Measurements from ENCODE around the gene RFX4.
"Not testable (repeated sequence)": the region's sequence is repeated elsewhere in the genome, so short reads cannot be mapped to it uniquely, and the experiment has no call there.

The RFX4 gene

DNA sequence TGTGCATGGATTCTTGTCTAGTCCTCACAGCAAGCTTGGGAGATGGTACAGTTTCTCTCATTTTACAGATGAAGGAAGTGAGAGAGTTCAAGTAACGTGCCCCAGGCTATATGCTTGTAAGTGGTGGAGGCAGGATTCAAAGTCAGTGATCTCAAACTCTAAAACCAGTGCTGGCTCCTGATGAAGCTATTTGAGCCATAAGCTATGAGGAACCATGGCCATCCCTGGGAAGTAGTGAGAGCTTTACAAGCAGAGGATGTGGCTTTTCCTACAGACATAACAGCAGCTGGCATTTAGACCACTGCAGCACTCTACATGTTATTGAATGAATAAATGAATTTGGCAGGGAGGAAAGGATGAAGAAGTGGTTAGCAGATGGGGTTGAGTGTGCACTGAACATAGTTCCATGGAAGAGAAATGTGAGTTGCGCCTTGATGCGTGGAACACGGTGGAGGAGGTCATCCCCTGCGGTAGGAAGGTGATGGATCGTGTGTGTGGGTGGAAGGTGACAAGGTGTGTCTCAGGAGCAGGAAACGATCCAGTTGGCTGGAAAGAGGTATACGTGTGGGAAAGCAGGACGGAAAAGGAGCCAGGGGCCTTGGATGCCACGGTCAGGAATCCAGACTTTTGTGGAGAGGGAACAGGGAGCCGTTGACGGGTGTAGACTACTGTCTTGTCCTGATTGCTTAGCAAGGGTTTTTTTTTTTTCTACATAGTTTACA lies 65.2 kb downstream of the RFX4 start:
- DNase-seq (ENCODE audit: low read depth) = no peak

DNA sequence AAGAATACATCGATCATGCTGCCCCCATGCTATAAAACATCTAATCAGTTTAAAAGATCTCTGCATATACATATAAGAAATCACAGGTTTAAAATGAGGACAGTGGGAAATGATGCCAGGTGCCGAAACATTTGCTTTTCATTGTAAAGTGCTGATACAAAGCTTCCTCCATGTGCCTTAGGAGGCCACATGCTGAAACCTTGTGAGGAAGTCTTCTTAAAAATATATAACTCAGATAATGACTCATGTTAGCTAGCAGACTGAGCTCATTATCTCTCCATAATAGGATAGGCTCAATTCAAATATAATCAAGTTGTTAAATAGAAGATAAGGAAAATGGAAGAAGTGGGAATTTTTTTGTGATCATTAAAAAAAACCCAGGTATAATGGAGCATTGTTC lies 65.9 kb downstream of the RFX4 start:
- no peak for DNase-seq (ENCODE audit: low read depth)

DNA sequence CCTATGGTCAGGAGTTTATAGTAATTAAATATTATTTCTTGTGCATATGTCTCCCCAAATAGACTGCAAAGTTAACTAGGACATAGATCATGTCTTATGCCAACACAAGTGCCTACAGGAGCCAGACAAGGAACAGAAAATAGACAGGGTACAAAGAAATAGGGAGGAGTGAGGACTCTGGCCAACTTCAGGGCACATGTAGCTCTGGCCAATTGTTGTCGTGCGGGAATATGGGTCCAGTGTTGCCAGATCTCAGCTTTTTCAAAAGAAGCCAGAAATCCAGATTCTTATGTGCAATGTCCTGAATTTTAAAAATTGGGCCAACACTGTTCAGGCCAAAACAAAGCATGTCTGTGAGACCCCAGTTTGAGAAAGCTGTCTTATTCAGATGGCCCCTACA lies 68.7 kb downstream of the RFX4 start:
- no peak for DNase-seq (ENCODE audit: low read depth)

DNA sequence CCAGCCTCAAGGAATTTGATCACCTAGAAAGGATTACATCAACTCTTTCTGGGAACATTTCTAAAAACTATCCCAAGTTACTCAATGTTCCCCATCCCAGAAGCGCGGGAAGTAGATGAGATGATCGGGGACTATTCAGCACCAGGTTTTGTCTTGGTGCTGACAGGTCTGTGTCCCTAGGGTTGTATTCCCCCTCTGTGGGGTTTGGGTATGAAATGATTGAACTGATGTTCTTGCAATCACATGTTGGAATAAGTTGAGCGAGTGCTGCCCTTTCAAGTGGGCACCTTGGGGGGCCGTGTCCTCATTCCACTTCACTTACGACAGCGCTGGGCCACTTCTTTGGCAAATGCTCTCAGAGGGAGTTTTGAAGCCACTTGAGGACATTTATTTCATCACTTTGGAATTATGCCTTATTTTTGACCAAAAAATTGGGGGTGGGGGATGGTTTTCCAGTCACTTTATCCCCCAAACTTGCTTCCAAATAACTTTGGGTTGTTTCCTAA lies 69.8 kb downstream of the RFX4 start:
- no peak for DNase-seq (ENCODE audit: low read depth)

DNA sequence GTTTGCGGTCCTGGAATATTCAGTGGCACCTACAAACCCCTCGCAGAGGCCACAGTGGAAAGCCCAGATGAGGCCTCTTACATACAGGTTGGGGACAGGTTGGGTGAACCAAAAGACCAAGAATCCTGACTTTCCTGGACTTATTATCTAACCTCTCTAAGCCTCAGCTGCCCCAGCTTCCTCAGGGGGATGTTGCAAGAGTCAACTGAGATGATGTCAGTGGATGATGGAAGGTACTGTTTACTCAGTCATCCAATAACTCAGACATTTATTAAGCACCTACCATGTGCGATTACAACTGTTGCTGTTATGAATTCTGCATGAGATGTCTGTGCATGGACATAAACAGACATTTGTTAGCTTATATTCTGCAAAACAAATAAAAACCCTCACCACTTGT lies 72.8 kb downstream of the RFX4 start:
- no peak for DNase-seq (ENCODE audit: low read depth)

DNA sequence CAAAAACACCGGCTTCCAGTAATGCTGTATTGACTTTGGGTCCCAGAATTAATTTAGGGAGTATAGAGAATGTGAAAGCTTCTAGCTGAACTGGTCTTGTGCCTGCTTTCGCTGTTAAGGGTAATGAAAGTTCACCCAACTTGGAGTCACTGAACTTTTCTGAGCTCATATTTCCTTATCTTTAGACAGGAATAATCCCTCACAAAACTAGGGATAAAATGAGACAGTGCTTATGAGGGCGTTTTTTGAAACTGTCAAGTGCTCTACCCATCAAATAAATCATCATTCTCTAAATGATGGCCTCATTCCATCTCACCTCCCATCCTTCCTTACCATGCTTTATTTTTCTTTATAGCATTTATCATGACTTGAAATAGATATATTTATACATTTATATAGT lies 74.7 kb downstream of the RFX4 start:
- DNase-seq (ENCODE audit: low read depth) = no peak

DNA sequence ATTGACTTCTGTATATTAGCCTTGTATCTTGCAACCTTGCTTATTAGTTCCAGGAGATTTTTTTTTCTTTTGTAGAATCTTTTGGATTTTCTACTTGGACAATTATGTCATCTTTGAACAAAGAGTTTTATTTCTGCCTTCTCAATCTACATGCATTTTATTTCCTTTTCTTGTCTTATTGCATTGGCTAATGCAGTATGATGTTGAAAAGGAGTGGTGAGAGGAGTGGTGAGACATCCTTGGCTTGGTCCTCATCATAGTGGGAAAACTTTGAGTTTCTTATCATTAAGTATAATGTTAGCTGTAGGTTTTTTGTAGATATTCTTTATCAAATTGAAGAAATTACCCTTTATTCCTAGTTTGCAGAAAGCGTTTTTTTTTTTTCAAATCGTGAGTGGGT lies 80.6 kb downstream of the RFX4 start:
- DNase-seq (ENCODE audit: low read depth) = no peak

DNA sequence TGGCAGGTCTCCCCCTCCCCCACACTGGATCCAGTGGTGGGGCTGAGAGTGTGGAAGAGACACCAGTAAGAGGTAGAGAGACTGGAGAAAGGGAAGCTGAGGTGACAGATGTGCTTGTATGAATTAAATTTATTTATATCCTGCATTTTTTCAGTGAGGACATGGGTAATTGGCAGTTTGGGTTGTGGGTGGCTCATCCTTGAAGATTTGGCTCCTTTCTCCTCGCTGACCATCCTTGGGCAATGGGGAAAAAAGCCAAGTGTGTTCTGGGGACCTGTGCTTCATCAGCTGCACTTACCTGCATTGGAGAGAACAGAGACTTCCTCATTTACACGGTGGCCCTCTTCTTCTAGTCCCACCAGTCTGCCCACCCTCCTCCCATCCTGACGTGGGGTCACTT lies 86.4 kb downstream of the RFX4 start:
- DNase-seq (ENCODE audit: low read depth) = no peak

DNA sequence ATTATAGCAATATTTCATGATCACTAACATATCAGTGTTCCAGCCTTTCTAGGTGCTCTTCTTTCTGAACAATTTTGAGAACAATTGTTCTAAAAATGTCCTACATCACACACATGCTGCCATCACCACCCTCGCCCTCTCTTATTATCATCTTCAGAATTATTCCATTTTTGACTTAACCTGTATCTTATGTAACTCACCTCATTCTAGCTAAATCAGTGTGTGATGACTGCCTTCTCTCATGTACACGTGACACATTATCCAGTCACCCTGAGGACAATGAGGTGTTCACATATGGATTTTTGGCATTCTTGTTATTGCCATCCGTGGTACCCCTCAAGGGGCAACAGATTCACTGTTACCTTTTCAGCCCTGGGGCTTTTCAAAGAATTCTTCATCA lies 87.3 kb downstream of the RFX4 start:
- no peak for DNase-seq (ENCODE audit: low read depth)

DNA sequence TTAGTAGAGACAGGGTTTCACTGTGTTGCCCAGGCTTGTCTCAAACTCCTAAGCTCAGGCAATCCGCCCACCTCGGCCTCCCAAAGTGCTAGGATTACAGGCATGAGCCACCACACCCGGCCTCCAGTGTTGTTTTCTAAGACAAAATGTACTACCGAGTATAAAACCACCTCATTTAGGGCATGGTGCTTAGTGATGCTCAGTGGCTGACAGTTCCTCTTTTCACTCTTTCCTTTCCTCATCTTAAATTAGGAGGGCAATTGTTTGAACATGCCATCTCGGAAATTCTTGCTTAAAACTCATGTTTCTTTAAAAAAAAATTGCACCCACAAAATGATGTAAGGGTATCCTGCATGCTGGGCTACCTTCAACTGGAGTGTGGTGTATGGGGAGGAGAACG lies 89.0 kb downstream of the RFX4 start:
- DNase-seq (ENCODE audit: low read depth) = no peak

DNA sequence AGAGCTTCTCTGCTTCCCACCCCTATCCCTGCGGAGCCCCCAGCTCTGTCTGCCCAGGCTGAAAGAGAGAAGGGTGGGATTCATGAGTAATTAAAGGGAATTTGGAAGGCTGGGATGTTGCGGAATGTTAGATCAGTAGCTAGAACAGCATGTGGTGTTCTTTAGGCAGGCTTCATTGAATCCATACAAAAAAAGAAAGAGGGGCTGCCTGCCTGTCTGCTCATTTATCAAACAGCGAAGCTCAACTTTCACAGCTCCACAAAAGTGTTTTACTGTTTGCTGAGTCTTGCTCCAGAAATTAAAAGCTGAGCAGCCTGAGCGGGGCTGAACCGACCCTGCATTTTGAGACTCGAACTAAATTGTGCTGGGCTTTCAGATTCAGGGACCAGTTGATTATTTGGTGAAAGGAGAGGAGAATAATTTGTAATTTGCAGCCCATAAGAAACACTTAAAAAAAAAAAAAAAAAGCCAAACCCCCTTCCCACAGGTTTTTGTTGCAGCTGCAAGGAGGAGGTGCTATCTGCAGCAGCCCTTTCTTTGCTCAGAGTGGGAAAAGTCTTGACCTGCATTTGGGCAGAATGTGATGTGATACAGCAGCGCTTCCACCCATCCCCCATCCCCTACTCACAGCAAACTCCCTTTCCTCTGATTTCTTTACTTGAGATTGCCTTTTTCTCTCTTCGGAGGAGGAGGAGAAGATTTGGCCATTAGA lies 89.7 kb downstream of the RFX4 start:
- DNase-seq (ENCODE audit: low read depth) = no peak

DNA sequence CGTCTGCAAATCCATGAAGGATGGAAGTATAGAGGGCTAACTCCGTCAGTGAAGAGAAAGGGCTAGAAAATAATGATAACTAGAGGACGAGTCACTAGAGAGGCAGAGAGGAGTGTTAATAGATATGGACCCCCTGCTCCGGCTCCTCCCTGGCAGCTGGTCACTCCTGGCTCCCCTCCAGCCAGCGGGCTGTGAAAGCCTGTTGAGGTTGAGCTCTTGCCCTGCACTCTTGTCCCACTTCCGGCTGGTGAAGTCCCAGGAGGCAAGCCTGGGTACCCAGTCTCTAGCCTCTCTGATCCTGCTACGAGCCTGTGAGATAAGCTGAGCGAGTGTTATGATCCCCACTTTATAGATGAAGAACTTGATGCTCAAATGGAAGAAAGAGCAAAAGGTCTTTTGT lies 90.3 kb downstream of the RFX4 start:
- DNase-seq (ENCODE audit: low read depth) = no peak

DNA sequence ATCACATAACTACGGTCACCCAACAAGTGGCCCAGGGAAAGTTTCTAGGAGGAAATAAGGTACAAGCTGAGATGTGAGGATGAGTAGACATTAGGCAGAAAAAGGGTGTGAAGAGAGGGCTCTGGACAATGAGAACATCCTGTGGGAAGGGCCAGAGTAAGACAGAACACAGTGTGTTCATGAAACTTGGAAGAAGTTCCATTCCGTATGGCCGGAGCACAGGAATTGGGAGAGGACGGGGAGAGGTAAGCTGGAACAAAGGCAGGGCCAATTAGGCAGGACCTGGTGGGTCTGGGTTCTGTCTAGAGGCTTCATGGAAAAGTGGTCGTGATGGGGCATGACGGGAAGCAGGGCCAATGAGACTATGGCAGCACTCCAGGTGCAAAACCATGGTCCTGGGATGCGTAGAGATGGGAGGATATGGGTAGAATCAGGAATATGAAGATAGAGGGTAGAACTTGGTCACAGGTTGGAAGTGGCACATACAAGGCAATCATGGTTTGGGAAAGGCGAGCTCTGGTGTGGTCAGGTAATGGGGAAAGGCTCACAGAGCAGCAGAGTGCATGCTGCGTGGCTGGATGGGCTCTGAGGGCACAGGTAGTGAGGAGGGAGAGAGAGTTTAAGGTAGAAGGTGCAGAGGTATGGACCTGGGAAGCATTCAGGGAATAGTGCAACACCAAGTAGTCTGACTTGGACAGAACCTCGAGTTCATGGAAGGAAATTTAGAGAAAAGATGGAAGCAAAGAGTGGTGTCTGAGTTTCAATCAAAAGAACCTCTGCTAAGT lies 93.0 kb downstream of the RFX4 start:
- no peak for DNase-seq (ENCODE audit: low read depth)

DNA sequence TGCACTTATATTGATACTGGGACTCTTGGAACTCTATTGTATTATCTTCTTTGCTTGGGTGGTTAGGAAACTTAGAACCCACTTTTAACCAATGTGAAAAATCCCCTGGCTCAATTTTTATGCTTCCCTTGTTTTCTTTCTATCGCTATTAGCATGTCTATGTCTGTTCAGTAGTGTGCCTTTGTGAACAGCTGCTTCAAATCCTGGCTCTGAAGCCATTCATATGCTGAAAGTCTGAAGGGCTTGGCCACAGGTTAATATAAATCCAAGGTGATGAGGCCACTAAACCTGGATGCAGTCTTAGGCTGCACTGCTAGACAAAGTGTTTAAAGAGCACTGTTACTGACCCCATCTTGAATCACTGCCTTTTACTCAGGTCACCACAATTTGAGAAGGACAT lies 96.8 kb downstream of the RFX4 start:
- DNase-seq (ENCODE audit: low read depth) = no peak

DNA sequence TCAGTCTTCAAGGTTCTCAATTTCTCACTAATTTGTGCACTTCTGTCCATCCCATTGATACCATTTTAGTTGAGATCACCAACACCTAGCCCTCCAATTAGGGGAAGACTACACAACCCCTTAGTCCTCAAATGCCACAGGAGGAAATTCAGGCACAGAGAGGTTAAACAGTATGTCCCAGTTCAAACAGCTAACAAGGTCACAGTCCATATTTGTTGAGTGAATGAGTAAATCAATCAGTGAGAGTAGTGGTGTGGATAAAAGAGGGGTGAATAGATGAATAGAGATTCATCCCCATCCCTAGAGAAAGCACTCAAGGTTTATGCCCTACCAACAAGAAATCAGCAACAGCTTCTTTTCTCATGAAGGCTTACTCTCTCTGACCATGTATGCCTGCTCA lies 97.5 kb downstream of the RFX4 start:
- DNase-seq (ENCODE audit: low read depth) = no peak

DNA sequence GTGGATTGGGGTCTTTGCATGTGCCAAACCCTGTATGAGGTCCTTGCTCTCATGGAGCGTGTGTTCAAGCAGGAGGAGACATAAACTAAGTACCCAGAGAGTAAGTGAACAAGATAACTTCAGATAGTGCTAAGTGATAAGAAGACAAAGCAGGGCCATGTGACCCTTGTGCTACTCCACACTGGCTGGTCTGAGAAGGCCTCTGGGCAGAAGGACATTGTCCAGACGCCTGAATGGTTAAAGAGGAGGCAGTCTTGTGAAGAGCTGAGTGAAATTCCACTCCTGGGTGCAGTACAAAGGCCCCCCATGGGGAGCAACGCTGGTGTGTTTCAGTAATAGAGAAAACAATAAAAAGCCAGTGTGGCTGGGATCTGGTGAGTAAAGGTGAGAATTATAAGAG lies 98.4 kb downstream of the RFX4 start:
- no peak for DNase-seq (ENCODE audit: low read depth)

DNA sequence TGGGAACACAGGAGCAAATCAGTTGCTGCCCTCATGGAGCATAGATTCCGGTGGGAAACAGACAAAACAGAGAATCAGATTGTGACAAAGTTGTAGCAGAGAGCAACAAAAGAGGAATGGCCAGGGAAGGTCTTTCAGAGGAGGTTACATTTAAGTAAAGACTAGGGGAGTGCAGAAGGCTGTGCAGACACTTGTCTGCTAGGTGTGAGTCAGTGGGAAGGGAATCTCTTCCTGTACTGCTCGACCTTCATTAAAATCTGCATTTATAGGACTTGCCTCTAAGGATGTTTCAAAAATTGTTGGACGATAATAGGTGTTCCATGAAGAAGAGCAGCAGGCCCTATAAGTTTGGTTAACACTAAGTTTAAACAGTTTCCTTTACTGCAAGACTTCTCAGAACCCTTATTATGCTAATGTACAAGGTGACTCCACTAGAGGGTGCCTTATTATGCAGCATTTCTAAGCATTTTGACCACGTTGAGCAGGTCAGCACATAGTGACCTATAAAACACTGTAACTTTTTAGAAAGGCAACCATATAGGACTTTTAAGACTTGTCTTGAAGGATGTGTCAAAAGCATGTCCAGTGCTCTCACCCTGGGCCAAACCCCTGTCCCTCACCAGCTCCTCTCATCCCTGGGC lies 99.9 kb downstream of the RFX4 start:
- no peak for DNase-seq (ENCODE audit: low read depth)

DNA sequence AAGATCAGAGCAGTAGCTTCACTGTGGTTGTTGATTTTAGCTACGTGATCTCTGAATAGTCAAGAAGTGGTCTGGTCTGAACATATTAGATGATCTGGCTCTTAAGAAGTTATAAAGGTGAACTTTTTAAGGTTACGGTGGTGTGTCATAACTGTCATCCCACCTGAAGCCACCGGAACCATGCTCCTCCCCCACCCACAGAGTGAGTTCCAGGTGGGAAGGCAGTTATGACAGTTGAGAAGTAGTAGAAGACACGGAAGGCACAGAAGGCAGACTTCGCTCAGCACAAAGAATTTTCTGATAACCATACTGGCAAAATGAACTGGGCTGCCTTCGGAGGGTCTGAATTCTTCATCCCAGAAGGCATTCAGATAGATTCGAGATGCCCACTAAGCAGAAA lies 101.7 kb downstream of the RFX4 start:
- no peak for DNase-seq (ENCODE audit: low read depth)

DNA sequence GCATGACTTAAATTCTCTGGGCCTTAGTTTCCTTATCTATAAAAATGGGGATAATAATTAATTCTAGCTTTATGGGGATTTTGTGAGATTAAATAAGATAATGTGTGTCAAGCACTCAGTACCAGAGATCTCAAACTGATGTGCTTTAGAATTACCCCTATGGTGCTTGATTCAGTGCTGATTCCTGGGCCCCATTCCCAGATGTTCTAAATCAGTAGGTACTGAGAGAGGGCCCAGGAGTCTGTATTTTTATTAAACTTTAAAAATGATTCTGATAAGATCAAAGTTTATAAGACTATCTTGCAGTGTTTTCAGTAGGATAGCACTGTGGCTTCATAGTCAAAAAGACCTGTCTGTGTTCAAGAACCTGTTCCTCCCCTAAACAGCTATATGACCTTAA lies 102.6 kb downstream of the RFX4 start:
- no peak for DNase-seq (ENCODE audit: low read depth)

DNA sequence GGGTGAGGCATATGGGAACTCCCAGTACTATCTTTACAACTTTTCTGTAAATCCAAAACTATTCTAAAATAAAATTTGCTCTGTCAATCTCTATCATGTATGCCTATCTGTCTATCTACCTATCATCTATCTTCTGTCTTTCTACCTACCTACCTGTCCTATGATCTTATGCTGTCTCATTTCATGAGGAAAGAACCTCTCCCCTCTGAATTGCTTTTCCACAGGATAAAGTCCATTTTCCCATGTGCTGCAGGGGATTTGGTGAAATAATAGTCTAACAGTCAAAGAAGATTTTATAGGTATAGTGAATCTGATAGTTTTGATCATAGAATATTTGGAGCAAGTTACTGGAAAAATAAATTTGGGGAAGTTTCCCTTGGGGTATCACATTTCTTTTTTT lies 104.9 kb downstream of the RFX4 start:
- no peak for DNase-seq (ENCODE audit: low read depth)

DNA sequence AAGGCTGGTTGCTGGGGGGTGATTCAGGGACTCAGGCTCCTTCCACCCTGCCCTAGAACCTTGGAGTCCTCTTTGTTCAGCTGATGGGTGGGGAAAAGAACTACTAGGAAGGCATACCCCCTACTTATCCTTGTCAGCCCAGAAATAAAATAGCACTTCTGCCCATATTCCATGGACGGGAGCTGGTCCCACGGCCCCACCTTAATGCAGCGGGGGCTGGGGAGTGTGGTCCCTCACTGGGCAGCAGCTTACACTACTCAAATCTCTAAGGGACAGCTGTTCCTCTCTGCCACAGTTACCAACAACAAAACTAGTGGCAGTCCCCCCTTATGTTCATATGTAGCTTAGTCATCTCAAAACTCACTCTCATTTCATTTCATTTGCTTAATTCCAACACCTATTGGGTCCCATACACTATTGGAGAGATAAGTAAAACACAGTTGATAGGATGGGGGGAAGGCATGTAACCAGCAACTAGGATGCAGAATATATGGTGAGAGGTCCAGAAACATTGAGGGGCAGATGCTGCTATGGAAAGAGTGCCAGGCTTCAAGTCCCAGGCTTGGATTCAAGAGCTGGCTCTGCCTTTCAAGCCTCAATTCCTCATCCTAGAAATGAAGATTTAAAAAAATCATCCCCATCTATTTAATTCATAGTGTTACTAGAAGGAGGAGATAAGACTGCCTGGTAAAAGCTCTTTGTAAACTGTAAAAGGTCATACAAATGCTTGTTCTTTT lies 107.9 kb downstream of the RFX4 start:
- no peak for DNase-seq (ENCODE audit: low read depth)

DNA sequence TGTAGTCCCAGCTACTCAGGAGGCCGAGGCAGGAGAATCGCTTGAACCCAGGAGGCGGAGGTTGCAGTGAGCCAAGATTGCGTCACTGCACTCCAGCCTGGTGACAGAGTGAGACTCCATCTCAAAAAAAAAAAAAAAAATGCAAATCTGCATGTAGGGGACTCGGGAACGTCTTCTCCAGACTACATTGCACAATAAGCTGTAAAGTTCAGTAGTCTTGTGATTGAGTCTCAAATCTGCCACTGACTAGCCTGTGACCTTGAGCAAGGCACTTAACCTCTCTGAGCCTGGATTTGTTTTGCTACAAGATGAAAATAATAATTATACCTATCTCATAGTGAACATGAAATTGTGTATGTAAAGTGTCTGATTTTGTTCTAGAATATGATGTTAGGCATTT lies 109.2 kb downstream of the RFX4 start:
- not testable (repeated sequence) for DNase-seq (ENCODE audit: low read depth)

All from HS-27A (cell line).